Gastrocnemius medialis (tissue), 4 donors: ENCODE measurements around the gene AHNAK2. TPM values are rescaled to one million over a fixed set of nuclear protein-coding genes. Genes with fewer than 3 reads are reported as not detected.
"Not testable (repeated sequence)": the region's sequence is repeated elsewhere in the genome, so short reads cannot be mapped to it uniquely, and the experiment has no call there.

Experiments used
- ATAC-seq, 2 donors: fragments of 150-250 bp; one replicate each; pipeline ENCODE4 v1.9.1; 2016
- DNase-seq, 2 donors: peaks; one replicate each; pipeline ENCODE4 v3.0.0-alpha.2; 2019
- H3K27ac ChIP-seq, 4 donors: fragments of 200-600 bp; sonication (generic); 1 replicate in 1 of 4; 2 replicates in 3 of 4; pipeline ENCODE4 v1.5.1; 2016 to 2018; ENCODE audit warnings: mild to moderate bottlenecking in 2 of 4, moderate library complexity in 1 of 4
- H3K27me3 ChIP-seq, 3 donors: fragments of 200-600 bp; sonication (generic) in 2 of 3; 1 replicate in 1 of 3; 2 replicates in 2 of 3; pipeline versions ENCODE4 v1.5.1 to v1.6.0; 2016 to 2019; ENCODE audit warnings: mild to moderate bottlenecking in 1 of 3, moderate library complexity in 1 of 3
- H3K36me3 ChIP-seq, 2 donors: fragments of 200-600 bp; sonication (generic) in 1 of 2; one replicate each; pipeline ENCODE4 v1.5.1; 2017 to 2018
- H3K4me1 ChIP-seq, 2 donors: fragments of 200-600 bp; sonication (generic) in 1 of 2; one replicate each; pipeline ENCODE4 v1.5.1; 2016 to 2017; ENCODE audit warnings: mild to moderate bottlenecking in 2 of 2
- H3K4me3 ChIP-seq, 4 donors: fragments of 200-600 bp; sonication (generic) in 3 of 4; 1 replicate in 1 of 4; 2 replicates in 3 of 4; pipeline ENCODE4 v1.5.1; 2016 to 2019; ENCODE audit warnings: mild to moderate bottlenecking in 2 of 4
- H3K9me3 ChIP-seq, 3 donors: fragments of 200-600 bp; sonication (generic) in 2 of 3; 1 replicate in 1 of 3; 2 replicates in 2 of 3; pipeline ENCODE4 v1.5.1; 2016 to 2019
- CTCF ChIP-seq, 5 experiments: fragments of 450-650 bp in 3 of 5; fragments of 200-600 bp in 2 of 5; sonication (generic) in 2 of 5; IDR thresholded peaks in 4 of 5; conservative IDR thresholded peaks in 1 of 5; 1 replicate in 4 of 5; 2 replicates in 1 of 5; pipeline ENCODE4 v1.5.1; 2016 to 2019; ENCODE audit warnings: antibody characterized with exemption in 5 of 5, mild to moderate bottlenecking in 3 of 5, moderate library complexity in 3 of 5
- POLR2A ChIP-seq, 2 donors: fragments of 450-650 bp; IDR thresholded peaks; one replicate each; pipeline ENCODE4 v1.6.1; 2017; ENCODE audit warnings: antibody characterized with exemption in 2 of 2, mild to moderate bottlenecking in 2 of 2, moderate library complexity in 2 of 2
- in situ Hi-C, 4 donors: fragments of 200-750 bp; cut with MboI; loops; one replicate each; pipeline versions ENCODE4 v1.15.0 to v1.8.0; 2017; ENCODE audit warnings: low sequenced_read_pairs in 4 of 4
- intact Hi-C: fragments of 100-400 bp; cut with DNase I; formaldehyde crosslinking; loops from one replicate; pipeline ENCODE4 v1.15.1; 2023; ENCODE audit warnings: low total_unique reads
- total RNA-seq, 4 donors: library from RNA; depleted of rRNA; stranded (reverse); fragments of >200 nt; gene quantifications; one replicate each; pipeline versions ENCODE4 v1.1.0 to v1.2.3, GENCODE V29; 2016

Gene AHNAK2
- 1 to 10 TPM; 2.0 to 8.6 (median 3.4) TPM for total RNA-seq

GRCh38 chr14:104977681-104978653 is at the start of gene AHNAK2:
Gene AHNAK2 (minus strand): TSS chr14:104978374. CDS start chr14:104978237, 137 bp downstream.
- H3K9me3 ChIP-seq = no peaks in the 10 kb centered on the region
- peaks cover 0 to 13% (median 8%) of the 10 kb centered on the region in 3 donors for H3K27me3 ChIP-seq
- peak within 1 kb of the TSS; percentile 41 to 54 (median 48) for H3K4me3 ChIP-seq
- no peak for TF ChIP-seq CTCF (IDR thresholded peaks at IDR 0.05 in 4 of 5, conservative IDR thresholded peaks at IDR 0.05 in 1 of 5)
- TF ChIP-seq POLR2A (IDR thresholded peaks at IDR 0.05) = peak in 1 of 2 donors; percentile 16
- peak; percentile 33 to 45 for ATAC-seq
- in situ Hi-C loops = no loop called here
- intact Hi-C loops = no loop called here
- peak in 1 of 2 donors; percentile 56 for DNase-seq
- peaks cover 14 to 18% of the 10 kb centered on the region in 2 donors for H3K4me1 ChIP-seq
- H3K27ac ChIP-seq = peak within 1 kb of the TSS in 1 of 4 donors; percentile 55
- H3K36me3 ChIP-seq = no peaks in the 10 kb centered on the region

- H3K9me3 ChIP-seq, H3K36me3 ChIP-seq, H3K27me3 ChIP-seq, intact Hi-C loops, H3K4me3 ChIP-seq, ATAC-seq, in situ Hi-C loops, H3K4me1 ChIP-seq, DNase-seq, H3K27ac ChIP-seq: not testable (repeated sequence)
These were observed 49.5 kb upstream of the AHNAK2 start for GRCh38 chr14:105027718-105028117.

GRCh38 chr14:105026802-105027563 is 48.8 kb upstream of the AHNAK2 start:
- in situ Hi-C loops (no loop called here), intact Hi-C loops (no loop called here)
- ATAC-seq = no peak
- Histone ChIP-seq H3K9me3 (no peaks in the 10 kb centered on the region), H3K4me3 (no peak overlapping the region), H3K36me3 (no peaks in the 10 kb centered on the region), H3K27me3 (peaks cover 0 to 6% (median 6%) of the 10 kb centered on the region in 3 donors), H3K27ac (no peak overlapping the region), H3K4me1 (peaks cover 3 to 4% of the 10 kb centered on the region in 2 donors)
- no peak for DNase-seq
- no peak for TF ChIP-seq CTCF (IDR thresholded peaks at IDR 0.05 in 4 of 5, conservative IDR thresholded peaks at IDR 0.05 in 1 of 5)
- no peak for TF ChIP-seq POLR2A (IDR thresholded peaks at IDR 0.05)

- ATAC-seq = no peak
- TF ChIP-seq CTCF (IDR thresholded peaks at IDR 0.05 in 4 of 5, conservative IDR thresholded peaks at IDR 0.05 in 1 of 5) (no peak), POLR2A (IDR thresholded peaks at IDR 0.05) (no peak)
- Histone ChIP-seq H3K9me3 (no peaks in the 10 kb centered on the region), H3K4me1 (peaks cover 10 to 11% of the 10 kb centered on the region in 2 donors), H3K27me3 (peaks cover 0 to 6% (median 6%) of the 10 kb centered on the region in 3 donors), H3K4me3 (no peak overlapping the region), H3K36me3 (no peaks in the 10 kb centered on the region), H3K27ac (no peak overlapping the region)
- no peak for DNase-seq
- intact Hi-C loops = no loop called here
- in situ Hi-C loops = no loop called here
These were observed 48.0 kb upstream of the AHNAK2 start for GRCh38 chr14:105026033-105026785.
